ENCODE measurements around the gene SPATA12. TPM values are rescaled to one million over a fixed set of nuclear protein-coding genes. Genes with fewer than 3 reads are reported as not detected.
"Not testable (repeated sequence)": the region's sequence is repeated elsewhere in the genome, so short reads cannot be mapped to it uniquely, and the experiment has no call there.

SPATA12 gene
- total RNA-seq, 2 donors from 2014 or later: not detected

DNA sequence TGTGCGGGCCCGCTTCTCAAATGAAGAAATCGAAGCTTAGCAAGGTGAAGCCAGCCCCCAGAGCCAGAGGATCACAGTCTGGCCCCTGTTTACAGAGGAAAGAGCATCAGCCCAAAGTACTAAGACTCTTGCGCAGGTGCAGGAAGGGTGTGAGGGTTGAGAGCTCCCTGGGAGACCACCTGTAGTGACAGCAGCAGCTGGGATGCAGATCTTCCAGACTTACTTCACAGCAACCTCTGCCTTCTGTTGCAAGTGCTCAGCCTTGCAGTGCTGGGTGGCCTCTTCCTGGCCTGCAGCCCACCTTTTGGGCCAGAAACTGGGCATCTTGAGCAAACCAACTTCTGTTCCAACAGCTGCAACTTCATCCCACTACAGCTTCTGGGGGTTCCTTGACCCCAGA lies 19.7 kb downstream of the SPATA12 start:
- ATAC-seq (no peak), DNase-seq (ENCODE audit: low spot score) (no peak)
- no peaks in the 10 kb centered on the region for H3K9me3 Mint-ChIP-seq
- no peak overlapping the region for H3K27ac Mint-ChIP-seq
- H3K4me3 Mint-ChIP-seq: peak overlapping the region; percentile 34
- H3K4me1 Mint-ChIP-seq (ENCODE audit: low read depth in 2 of 2): no peaks in the 10 kb centered on the region
- H3K27me3 Mint-ChIP-seq: peaks cover 31 to 35% of the 10 kb centered on the region in 2 donors
- H3K36me3 Mint-ChIP-seq: no peaks in the 10 kb centered on the region

DNA sequence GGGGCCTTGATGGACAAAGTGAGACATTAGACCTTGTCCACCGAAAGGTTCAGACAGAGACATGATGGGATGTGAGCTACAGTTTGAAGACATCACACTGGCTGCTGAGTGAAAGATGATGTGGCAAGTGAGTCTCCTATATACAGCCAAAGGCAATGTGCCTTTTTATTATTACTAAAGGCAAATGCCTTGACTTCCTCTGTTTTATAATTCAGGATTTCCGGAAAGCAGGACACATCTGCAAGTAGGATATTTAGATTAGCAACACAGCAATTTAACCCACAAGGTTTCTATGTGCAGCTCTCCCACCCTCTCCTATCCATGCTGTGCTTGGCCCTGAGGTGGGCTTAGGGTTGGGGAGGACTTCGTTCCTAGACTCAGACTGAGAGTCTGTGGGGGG lies 20.7 kb downstream of the SPATA12 start:
- ATAC-seq (no peak), DNase-seq (ENCODE audit: low spot score) (no peak)
- H3K27ac Mint-ChIP-seq: no peak overlapping the region
- H3K27me3 Mint-ChIP-seq: peaks cover 29 to 30% of the 10 kb centered on the region in 2 donors
- H3K9me3 Mint-ChIP-seq: no peaks in the 10 kb centered on the region
- H3K4me3 Mint-ChIP-seq: no peak overlapping the region
- H3K36me3 Mint-ChIP-seq: no peaks in the 10 kb centered on the region
- H3K4me1 Mint-ChIP-seq (ENCODE audit: low read depth in 2 of 2): no peaks in the 10 kb centered on the region

DNA sequence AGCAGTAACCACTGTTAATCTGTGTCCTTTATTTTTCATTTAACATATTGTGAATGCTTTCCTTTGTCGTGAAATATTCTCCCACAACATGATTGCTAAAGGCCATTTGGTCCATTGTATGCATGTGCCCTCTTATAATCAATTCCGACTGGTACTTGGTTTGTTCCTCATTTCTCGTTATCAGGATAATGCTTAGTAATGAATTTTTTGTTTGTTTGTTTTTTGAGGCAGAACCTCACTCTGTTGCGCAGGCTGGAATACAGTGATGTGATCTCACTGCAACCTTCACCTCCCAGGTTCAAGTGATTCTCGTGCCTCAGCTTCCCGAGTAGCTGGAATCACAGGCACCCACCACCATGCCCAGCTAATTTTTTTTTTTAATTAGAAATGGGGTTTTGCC lies 22.0 kb downstream of the SPATA12 start:
- no peak for DNase-seq (ENCODE audit: low spot score)
- Mint-ChIP-seq H3K9me3 (no peaks in the 10 kb centered on the region), H3K27ac (no peak overlapping the region), H3K4me1 (ENCODE audit: low read depth in 2 of 2) (no peaks in the 10 kb centered on the region), H3K4me3 (no peak overlapping the region), H3K36me3 (no peaks in the 10 kb centered on the region), H3K27me3 (peaks cover 16 to 18% of the 10 kb centered on the region in 2 donors)
- ATAC-seq: no peak

DNA sequence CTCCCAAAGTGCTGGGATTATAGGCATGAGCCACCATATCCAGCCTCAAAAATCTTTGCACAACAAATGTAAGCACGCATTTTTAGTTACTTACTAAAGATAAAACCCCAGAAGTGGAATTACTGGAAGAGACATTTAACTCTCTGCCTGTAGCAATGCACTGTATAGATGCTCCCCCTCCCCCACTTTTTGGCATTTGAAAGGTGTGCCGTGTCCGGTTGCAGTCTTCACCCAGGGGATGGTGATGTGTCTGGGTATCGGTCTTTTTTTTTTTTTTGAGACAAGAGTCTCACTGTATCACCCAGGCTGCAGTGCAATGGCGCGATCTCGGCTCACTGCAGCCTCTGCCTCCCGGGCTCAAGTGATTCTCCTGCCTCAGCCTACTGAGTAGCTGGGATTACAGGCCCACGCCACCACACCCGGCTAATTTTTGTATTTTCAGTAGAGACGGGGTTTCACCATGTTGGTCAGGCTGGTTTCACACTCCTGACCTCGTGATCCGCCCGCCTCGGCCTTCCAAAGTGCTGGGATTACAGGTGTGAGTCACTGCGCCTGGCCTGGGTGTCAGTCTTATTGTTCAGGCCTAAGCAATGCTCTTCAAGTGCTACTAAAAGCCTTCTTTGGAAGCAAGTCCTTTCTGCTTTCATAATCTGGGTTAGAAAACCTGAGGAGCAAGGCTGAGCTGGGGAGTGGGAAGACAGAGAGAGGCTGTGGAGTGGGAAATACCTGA lies 23.0 kb downstream of the SPATA12 start:
- peaks cover 11 to 14% of the 10 kb centered on the region in 2 donors for H3K27me3 Mint-ChIP-seq
- not testable (repeated sequence) for H3K4me3 Mint-ChIP-seq; H3K9me3 Mint-ChIP-seq; H3K36me3 Mint-ChIP-seq; H3K27ac Mint-ChIP-seq; H3K4me1 Mint-ChIP-seq (ENCODE audit: low read depth in 2 of 2); DNase-seq (ENCODE audit: low spot score)
- peak in 1 of 2 donors; percentile 67 for ATAC-seq

DNA sequence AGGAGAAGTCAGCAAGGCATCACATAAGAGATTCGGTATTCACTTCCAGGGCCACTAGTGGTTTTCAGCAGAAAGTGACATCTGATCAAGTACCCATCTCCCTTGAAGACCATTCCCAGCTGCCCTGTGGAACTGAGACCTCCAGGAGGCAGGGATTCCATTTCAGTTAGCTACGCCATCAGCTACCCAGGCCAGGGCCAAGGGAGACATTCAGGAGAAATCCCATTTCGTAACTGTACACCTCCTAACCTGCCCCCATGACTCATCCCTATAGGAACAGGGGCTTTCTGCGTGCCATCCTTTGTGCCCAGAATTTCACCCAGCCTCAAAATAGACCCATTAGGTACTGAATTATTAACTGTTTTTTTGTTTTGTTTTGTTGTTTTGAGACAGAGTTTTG lies 24.7 kb downstream of the SPATA12 start:
- no peaks in the 10 kb centered on the region for H3K36me3 Mint-ChIP-seq

DNA sequence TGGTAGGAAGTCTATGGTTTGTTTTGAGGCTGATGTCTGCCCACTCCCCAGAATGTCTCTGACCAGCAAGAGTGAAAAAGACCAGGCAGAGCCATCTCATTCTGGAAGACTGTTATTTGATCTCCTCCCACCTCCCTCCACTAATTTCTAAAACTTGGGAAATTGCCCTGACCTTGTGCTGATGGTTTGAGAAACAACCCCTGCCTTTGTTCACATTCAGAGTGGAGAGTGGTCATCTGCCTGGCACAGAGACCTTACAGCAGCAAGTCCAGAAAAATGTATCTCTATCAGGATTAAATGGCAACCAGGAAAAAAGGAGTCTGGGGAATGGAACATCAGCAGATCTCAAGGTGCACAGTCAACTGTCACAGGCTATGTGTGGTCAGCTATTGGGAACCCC lies 25.7 kb downstream of the SPATA12 start:
- H3K4me1 Mint-ChIP-seq (ENCODE audit: low read depth in 2 of 2): no peaks in the 10 kb centered on the region
- H3K27ac Mint-ChIP-seq: no peak overlapping the region
- H3K9me3 Mint-ChIP-seq: no peaks in the 10 kb centered on the region
- DNase-seq (ENCODE audit: low spot score): no peak
- H3K36me3 Mint-ChIP-seq: no peaks in the 10 kb centered on the region
- ATAC-seq: no peak
- no peak overlapping the region for H3K4me3 Mint-ChIP-seq
- H3K27me3 Mint-ChIP-seq: peaks cover 7 to 8% of the 10 kb centered on the region in 2 donors

More for the DNA sequence above, 24.7 kb downstream of the SPATA12 start:
- Mint-ChIP-seq H3K27ac (no peak overlapping the region), H3K4me1 (ENCODE audit: low read depth in 2 of 2) (no peaks in the 10 kb centered on the region), H3K9me3 (no peaks in the 10 kb centered on the region), H3K27me3 (peaks cover 14 to 18% of the 10 kb centered on the region in 2 donors), H3K4me3 (no peak overlapping the region)
- ATAC-seq: no peak
- DNase-seq (ENCODE audit: low spot score): no peak

DNA sequence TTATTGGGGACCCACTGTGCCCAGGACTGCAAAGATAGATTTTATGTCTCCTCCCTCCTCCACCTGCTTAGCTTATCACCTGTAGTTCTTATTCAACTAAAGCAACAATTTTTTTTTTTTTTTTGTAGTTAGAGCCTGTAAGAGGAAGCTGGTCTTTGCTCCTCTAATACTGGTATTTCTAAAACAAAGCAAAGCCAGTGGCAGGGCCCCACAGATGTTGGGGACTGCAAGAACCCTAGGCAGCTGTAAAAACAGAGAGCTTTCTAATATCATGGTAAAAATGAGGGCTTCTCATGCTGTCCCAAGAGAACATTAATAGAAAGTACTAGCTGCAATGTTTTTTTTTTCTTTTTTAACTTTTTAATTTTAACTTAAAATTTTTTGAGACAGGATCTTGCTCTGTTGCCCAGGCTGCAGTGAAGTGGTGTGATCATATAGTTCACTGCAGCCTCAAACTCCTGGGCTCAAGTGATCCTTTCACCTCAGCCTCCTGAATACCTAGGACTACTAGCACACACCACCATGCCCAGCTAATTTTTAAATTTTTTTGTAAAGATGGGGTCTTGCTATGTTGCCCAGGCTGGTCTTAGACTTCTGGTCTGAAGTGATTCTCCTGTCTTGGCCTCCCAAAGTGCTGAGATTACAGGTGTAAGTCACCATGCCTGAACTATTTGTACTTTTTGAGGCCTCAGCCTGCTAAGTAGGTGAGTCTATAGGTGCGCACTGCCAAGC lies 27.1 kb downstream of the SPATA12 start:
- Mint-ChIP-seq H3K27ac (no peak overlapping the region), H3K4me3 (no peak overlapping the region), H3K4me1 (ENCODE audit: low read depth in 2 of 2) (no peaks in the 10 kb centered on the region), H3K36me3 (no peaks in the 10 kb centered on the region), H3K9me3 (no peaks in the 10 kb centered on the region), H3K27me3 (peaks cover 6 to 7% of the 10 kb centered on the region in 2 donors)
- DNase-seq (ENCODE audit: low spot score): no peak
- ATAC-seq: no peak

DNA sequence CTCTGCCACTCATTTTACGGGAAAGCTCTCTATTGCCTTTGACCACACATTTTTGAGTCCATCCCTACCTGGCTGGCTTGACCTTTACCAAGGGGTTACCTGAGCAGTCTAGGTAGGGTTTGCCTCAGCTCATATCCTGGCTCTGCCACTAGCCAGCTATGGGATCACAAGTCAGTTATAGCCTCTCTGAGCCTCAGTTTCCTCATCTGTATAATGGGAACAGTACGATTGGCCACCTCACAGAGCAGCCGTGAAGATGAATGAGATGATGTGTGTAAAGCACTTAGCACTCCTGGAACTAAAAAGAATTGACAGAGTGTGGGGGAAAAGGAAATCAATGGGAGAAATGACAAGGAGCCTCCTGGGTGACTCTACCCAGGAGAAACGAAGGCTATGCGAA lies 28.0 kb downstream of the SPATA12 start:
- ATAC-seq: no peak
- Mint-ChIP-seq H3K9me3 (no peaks in the 10 kb centered on the region), H3K4me1 (ENCODE audit: low read depth in 2 of 2) (no peaks in the 10 kb centered on the region), H3K36me3 (no peaks in the 10 kb centered on the region), H3K27me3 (peaks cover 6 to 7% of the 10 kb centered on the region in 2 donors), H3K27ac (no peak overlapping the region), H3K4me3 (no peak overlapping the region)
- no peak for DNase-seq (ENCODE audit: low spot score)

DNA sequence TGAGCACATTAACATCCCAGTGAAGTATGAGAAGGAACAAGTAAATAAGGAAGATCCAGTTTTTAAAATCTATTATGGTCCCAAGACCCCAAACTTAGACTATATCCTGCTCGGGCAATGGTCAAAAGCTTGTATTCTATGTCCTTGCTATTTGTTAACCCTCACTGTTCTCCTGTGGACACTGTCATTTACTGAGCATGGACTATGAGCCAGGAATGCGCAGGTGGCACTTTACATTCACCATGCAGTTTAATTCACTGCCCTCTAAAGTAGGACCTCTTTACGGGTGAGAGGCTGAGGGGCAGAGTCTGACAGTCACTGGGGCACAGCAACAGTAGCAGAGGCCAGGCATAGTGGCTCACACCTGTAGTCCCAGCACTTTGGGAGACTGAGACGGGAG lies 28.6 kb downstream of the SPATA12 start:
- Mint-ChIP-seq H3K4me1 (ENCODE audit: low read depth in 2 of 2) (no peaks in the 10 kb centered on the region), H3K27ac (no peak overlapping the region), H3K4me3 (no peak overlapping the region), H3K36me3 (no peaks in the 10 kb centered on the region), H3K27me3 (peaks cover 6 to 7% of the 10 kb centered on the region in 2 donors), H3K9me3 (no peaks in the 10 kb centered on the region)
- DNase-seq (ENCODE audit: low spot score) (no peak), ATAC-seq (no peak)

DNA sequence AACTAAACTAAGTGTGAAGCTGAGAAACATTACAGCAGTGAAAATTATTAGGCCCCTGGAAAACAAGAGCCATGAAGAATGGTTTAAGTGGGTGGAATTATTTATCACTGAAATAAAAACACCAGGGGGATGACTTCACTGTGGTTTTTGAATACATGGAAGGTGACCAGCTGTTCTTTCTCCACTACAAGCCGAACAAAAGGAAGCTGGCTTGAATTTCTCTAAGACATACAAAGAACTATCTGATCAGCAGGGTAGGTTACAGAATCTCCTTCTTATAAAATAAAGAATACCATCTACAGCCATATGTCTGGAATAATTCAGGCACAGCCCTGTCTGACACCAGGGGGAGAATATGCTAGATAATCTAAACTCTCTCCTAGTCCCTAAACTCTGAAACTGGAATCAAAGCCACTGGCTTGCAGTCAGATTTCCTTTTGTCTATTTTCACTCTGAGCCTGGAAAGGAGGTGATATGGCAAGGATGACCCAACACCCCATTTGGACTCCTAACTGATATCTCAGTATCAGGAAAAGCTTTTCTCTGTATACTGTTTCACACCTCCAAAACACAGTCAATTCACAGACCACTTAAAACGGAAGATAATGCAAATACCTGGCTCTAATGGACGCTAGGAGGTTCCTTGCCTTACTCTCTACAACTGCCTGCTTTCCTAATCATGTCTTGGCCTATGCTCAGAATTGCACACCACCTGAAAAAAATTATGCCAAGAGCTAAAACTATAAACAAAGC lies 31.2 kb downstream of the SPATA12 start:
- H3K4me1 Mint-ChIP-seq (ENCODE audit: low read depth in 2 of 2): no peaks in the 10 kb centered on the region
- H3K4me3 Mint-ChIP-seq: no peak overlapping the region
- no peak for ATAC-seq
- H3K36me3 Mint-ChIP-seq: no peaks in the 10 kb centered on the region
- DNase-seq (ENCODE audit: low spot score): no peak
- peaks cover 3 to 6% of the 10 kb centered on the region in 2 donors for H3K27me3 Mint-ChIP-seq
- no peak overlapping the region for H3K27ac Mint-ChIP-seq
- H3K9me3 Mint-ChIP-seq: no peaks in the 10 kb centered on the region

DNA sequence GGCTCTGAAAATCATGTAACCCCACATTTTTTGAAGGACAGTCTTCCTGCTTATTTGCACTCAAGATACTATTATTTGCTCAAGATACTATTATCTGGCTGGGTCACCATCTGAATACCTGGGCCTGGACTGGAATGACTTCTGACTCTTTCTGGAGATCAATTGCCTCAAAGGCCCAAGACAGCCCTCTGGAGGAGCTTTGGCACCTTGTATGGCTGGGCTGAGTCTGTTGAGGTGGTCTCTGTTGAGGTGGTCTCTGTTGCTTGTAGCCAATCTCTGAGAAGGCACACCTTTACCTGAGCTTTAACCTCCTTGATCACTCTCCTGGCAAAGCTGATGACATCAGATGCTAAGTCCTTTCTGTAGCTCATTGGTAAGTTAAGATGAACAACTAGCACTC lies 33.0 kb downstream of the SPATA12 start:
- ATAC-seq (no peak), DNase-seq (ENCODE audit: low spot score) (no peak)
- H3K4me1 Mint-ChIP-seq (ENCODE audit: low read depth in 2 of 2): no peaks in the 10 kb centered on the region
- no peak overlapping the region for H3K4me3 Mint-ChIP-seq
- H3K27me3 Mint-ChIP-seq: peaks cover 3 to 6% of the 10 kb centered on the region in 2 donors
- no peaks in the 10 kb centered on the region for H3K9me3 Mint-ChIP-seq
- H3K36me3 Mint-ChIP-seq: no peaks in the 10 kb centered on the region
- no peak overlapping the region for H3K27ac Mint-ChIP-seq

DNA sequence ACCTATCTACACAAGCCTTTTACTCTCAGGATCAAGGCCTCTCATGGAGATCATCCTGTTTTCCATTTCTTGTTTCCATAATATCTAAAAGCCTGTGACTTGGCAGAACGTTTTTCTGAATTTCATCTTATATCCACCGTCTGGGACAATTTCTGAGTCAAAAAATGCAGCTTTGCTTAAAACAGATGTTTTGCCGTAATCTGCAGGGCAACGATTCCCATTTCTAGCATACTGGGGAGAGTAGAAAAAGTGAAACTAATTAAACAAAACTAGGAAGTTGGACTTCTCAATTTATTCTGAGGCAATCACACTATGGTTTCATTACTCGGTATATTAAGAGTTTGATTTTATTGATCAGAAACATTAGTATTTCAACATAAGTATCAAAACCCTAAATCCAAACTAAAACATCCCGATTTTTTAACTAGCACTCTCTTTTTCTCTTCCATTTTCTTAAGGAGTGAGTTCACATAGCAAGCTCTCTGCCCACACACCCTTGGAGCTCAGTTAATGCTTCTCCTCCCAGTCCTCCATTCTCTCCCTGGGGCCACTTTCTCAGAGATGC lies 33.6 kb downstream of the SPATA12 start:
- ATAC-seq (no peak), DNase-seq (ENCODE audit: low spot score) (no peak)
- Mint-ChIP-seq H3K4me3 (no peak overlapping the region), H3K4me1 (ENCODE audit: low read depth in 2 of 2) (no peaks in the 10 kb centered on the region), H3K27ac (no peak overlapping the region), H3K36me3 (no peaks in the 10 kb centered on the region), H3K9me3 (no peaks in the 10 kb centered on the region), H3K27me3 (peaks cover 2 to 4% of the 10 kb centered on the region in 2 donors)

DNA sequence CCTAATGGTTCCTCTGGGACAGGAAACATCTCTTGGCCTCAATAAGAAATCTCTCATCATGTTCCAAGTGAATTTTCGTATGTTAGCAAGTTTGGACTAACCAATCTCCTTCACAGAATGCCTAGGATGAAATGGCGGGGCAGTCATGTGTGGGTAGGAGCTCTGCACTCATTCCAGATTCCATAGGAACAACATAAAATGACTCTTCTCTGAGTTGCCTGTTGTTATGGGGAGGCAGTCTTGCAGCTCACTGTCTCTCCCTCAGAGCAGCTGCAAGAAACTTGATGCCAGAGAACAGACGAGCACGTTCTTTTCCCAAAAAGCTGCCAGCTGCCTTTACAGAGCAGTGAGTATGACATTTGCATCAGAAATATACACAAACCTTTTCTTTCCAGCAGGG lies 34.1 kb downstream of the SPATA12 start:
- no peak overlapping the region for H3K4me3 Mint-ChIP-seq
- no peak overlapping the region for H3K27ac Mint-ChIP-seq
- no peaks in the 10 kb centered on the region for H3K4me1 Mint-ChIP-seq (ENCODE audit: low read depth in 2 of 2)
- H3K27me3 Mint-ChIP-seq: no peaks in the 10 kb centered on the region
- H3K36me3 Mint-ChIP-seq: no peaks in the 10 kb centered on the region
- DNase-seq (ENCODE audit: low spot score) (no peak), ATAC-seq (no peak)
- H3K9me3 Mint-ChIP-seq: no peaks in the 10 kb centered on the region

DNA sequence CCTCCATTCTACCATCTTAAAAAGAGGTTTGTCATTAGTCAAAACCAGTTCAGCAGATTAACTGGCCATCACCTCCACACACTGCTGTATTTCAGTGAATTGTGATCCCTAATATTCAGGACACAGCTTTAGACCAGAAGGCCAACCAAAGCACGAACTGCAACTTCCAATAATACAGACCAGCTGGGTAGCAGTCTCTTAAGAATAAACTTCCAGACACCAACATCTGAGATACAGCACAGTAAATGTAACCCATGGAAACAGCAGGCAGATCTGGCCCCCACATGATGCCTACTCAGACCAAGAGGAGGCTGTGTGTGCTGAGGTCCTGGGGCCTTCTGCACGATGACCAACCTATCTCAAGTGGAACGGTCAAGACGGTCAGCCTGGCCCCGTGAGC lies 34.9 kb downstream of the SPATA12 start:
- Mint-ChIP-seq H3K36me3 (no peaks in the 10 kb centered on the region), H3K4me1 (ENCODE audit: low read depth in 2 of 2) (no peaks in the 10 kb centered on the region), H3K27me3 (no peaks in the 10 kb centered on the region), H3K9me3 (no peaks in the 10 kb centered on the region), H3K4me3 (no peak overlapping the region), H3K27ac (no peak overlapping the region)
- no peak for ATAC-seq
- no peak for DNase-seq (ENCODE audit: low spot score)

All from natural killer cell treated with Interleukin-12 subunit alpha and Interleukin-12 subunit beta and Interleukin-15 and Interleukin-18, amount 100 ng/mL, for 72 hours (primary cell).